ENCODE data around the gene AGPS. TPM values are rescaled to one million over a fixed set of nuclear protein-coding genes. Genes with fewer than 3 reads are reported as not detected.

Gene AGPS
- total RNA-seq, 1 experiment from 2014 or later = 124 TPM

GRCh38 chr2:177577075-177577474 lies 184.5 kb downstream of the AGPS start:
- Histone ChIP-seq H3K36me3 (no peaks in the 10 kb centered on the region), H3K9me3 (replicated peaks) (no peaks in the 10 kb centered on the region), H3K4me3 (no peak overlapping the region), H3K27ac (no peak overlapping the region), H3K4me1 (replicated peaks) (no peaks in the 10 kb centered on the region), H3K27me3 (replicated peaks) (no peaks in the 10 kb centered on the region)
- DNase-seq (ENCODE audit: low read depth in 1 of 2, low spot score in 2 of 2) = no peak

GRCh38 chr2:177578454-177578853 lies 185.9 kb downstream of the AGPS start:
- H3K4me3 ChIP-seq = no peak overlapping the region
- no peak for DNase-seq (ENCODE audit: low read depth in 1 of 2, low spot score in 2 of 2)
- H3K36me3 ChIP-seq = no peaks in the 10 kb centered on the region
- H3K9me3 ChIP-seq (replicated peaks) = no peaks in the 10 kb centered on the region
- H3K4me1 ChIP-seq (replicated peaks) = no peaks in the 10 kb centered on the region
- no peak overlapping the region for H3K27ac ChIP-seq
- H3K27me3 ChIP-seq (replicated peaks) = no peaks in the 10 kb centered on the region

- Histone ChIP-seq H3K4me3 (no peak overlapping the region), H3K27me3 (replicated peaks) (no peaks in the 10 kb centered on the region), H3K36me3 (no peaks in the 10 kb centered on the region), H3K9me3 (replicated peaks) (no peaks in the 10 kb centered on the region), H3K27ac (no peak overlapping the region), H3K4me1 (replicated peaks) (no peaks in the 10 kb centered on the region)
- DNase-seq (ENCODE audit: low read depth in 1 of 2, low spot score in 2 of 2) = no peak
These were observed 187.0 kb downstream of the AGPS start for GRCh38 chr2:177579486-177580036.

GRCh38 chr2:177582000-177582399 lies 189.4 kb downstream of the AGPS start:
- Histone ChIP-seq H3K9me3 (replicated peaks) (no peaks in the 10 kb centered on the region), H3K27me3 (replicated peaks) (no peaks in the 10 kb centered on the region), H3K27ac (no peak overlapping the region), H3K4me3 (no peak overlapping the region), H3K36me3 (no peaks in the 10 kb centered on the region), H3K4me1 (replicated peaks) (no peaks in the 10 kb centered on the region)
- DNase-seq (ENCODE audit: low read depth in 1 of 2, low spot score in 2 of 2) = no peak

GRCh38 chr2:177584030-177584692 lies 191.6 kb downstream of the AGPS start:
- Histone ChIP-seq H3K36me3 (no peaks in the 10 kb centered on the region), H3K9me3 (replicated peaks) (no peaks in the 10 kb centered on the region), H3K4me1 (replicated peaks) (no peaks in the 10 kb centered on the region), H3K27me3 (replicated peaks) (no peaks in the 10 kb centered on the region), H3K27ac (no peak overlapping the region), H3K4me3 (no peak overlapping the region)
- no peak for DNase-seq (ENCODE audit: low read depth in 1 of 2, low spot score in 2 of 2)

GRCh38 chr2:177585234-177585863 lies 192.8 kb downstream of the AGPS start:
- no peak for DNase-seq (ENCODE audit: low read depth in 1 of 2, low spot score in 2 of 2)
- Histone ChIP-seq H3K9me3 (replicated peaks) (no peaks in the 10 kb centered on the region), H3K27me3 (replicated peaks) (no peaks in the 10 kb centered on the region), H3K4me3 (no peak overlapping the region), H3K36me3 (no peaks in the 10 kb centered on the region), H3K27ac (no peak overlapping the region), H3K4me1 (replicated peaks) (no peaks in the 10 kb centered on the region)

- Histone ChIP-seq H3K4me3 (no peak overlapping the region), H3K9me3 (replicated peaks) (no peaks in the 10 kb centered on the region), H3K27ac (no peak overlapping the region), H3K27me3 (replicated peaks) (no peaks in the 10 kb centered on the region), H3K36me3 (no peaks in the 10 kb centered on the region), H3K4me1 (replicated peaks) (no peaks in the 10 kb centered on the region)
- DNase-seq (ENCODE audit: low read depth in 1 of 2, low spot score in 2 of 2) = no peak
These were observed 193.6 kb downstream of the AGPS start for GRCh38 chr2:177586154-177586553.

GRCh38 chr2:177587371-177587770 lies 194.8 kb downstream of the AGPS start:
- Histone ChIP-seq H3K27me3 (replicated peaks) (no peaks in the 10 kb centered on the region), H3K9me3 (replicated peaks) (no peaks in the 10 kb centered on the region), H3K36me3 (no peaks in the 10 kb centered on the region), H3K27ac (no peak overlapping the region), H3K4me3 (no peak overlapping the region), H3K4me1 (replicated peaks) (no peaks in the 10 kb centered on the region)
- no peak for DNase-seq (ENCODE audit: low read depth in 1 of 2, low spot score in 2 of 2)

GRCh38 chr2:177588671-177589070 lies 196.1 kb downstream of the AGPS start:
- H3K4me1 ChIP-seq (replicated peaks) = no peaks in the 10 kb centered on the region
- H3K9me3 ChIP-seq (replicated peaks) = no peaks in the 10 kb centered on the region
- no peaks in the 10 kb centered on the region for H3K36me3 ChIP-seq
- H3K4me3 ChIP-seq = no peak overlapping the region
- DNase-seq (ENCODE audit: low read depth in 1 of 2, low spot score in 2 of 2) = no peak
- H3K27me3 ChIP-seq (replicated peaks) = no peaks in the 10 kb centered on the region
- H3K27ac ChIP-seq = no peak overlapping the region

- no peaks in the 10 kb centered on the region for H3K9me3 ChIP-seq (replicated peaks)
- H3K4me1 ChIP-seq (replicated peaks) = no peaks in the 10 kb centered on the region
- no peaks in the 10 kb centered on the region for H3K36me3 ChIP-seq
- no peaks in the 10 kb centered on the region for H3K27me3 ChIP-seq (replicated peaks)
- no peak overlapping the region for H3K4me3 ChIP-seq
- DNase-seq (ENCODE audit: low read depth in 1 of 2, low spot score in 2 of 2) = no peak
- no peak overlapping the region for H3K27ac ChIP-seq
These were observed 196.6 kb downstream of the AGPS start for GRCh38 chr2:177589186-177589585.

GRCh38 chr2:177592397-177592796 lies 199.8 kb downstream of the AGPS start:
- DNase-seq (ENCODE audit: low read depth in 1 of 2, low spot score in 2 of 2) = no peak
- Histone ChIP-seq H3K4me3 (no peak overlapping the region), H3K4me1 (replicated peaks) (no peaks in the 10 kb centered on the region), H3K36me3 (no peaks in the 10 kb centered on the region), H3K27me3 (replicated peaks) (no peaks in the 10 kb centered on the region), H3K9me3 (replicated peaks) (no peaks in the 10 kb centered on the region), H3K27ac (no peak overlapping the region)

GRCh38 chr2:177592945-177593344 lies 200.4 kb downstream of the AGPS start:
- no peak for DNase-seq (ENCODE audit: low read depth in 1 of 2, low spot score in 2 of 2)
- H3K4me1 ChIP-seq (replicated peaks) = no peaks in the 10 kb centered on the region
- H3K27me3 ChIP-seq (replicated peaks) = no peaks in the 10 kb centered on the region; the same call in 1 of the 2 replicates

GRCh38 chr2:177593402-177593801 lies 200.8 kb downstream of the AGPS start:
- Histone ChIP-seq H3K27me3 (replicated peaks) (no peaks in the 10 kb centered on the region; the same call in 1 of the 2 replicates), H3K9me3 (replicated peaks) (no peaks in the 10 kb centered on the region), H3K36me3 (no peaks in the 10 kb centered on the region), H3K4me1 (replicated peaks) (no peaks in the 10 kb centered on the region), H3K27ac (no peak overlapping the region), H3K4me3 (no peak overlapping the region)
- no peak for DNase-seq (ENCODE audit: low read depth in 1 of 2, low spot score in 2 of 2)

More at GRCh38 chr2:177592945-177593344, 200.4 kb downstream of the AGPS start:
- no peaks in the 10 kb centered on the region for H3K36me3 ChIP-seq
- H3K9me3 ChIP-seq (replicated peaks) = no peaks in the 10 kb centered on the region
- H3K4me3 ChIP-seq = no peak overlapping the region
- no peak overlapping the region for H3K27ac ChIP-seq

All from SJSA1 (cell line).